RWPE2 (cell line): ENCODE measurements around the gene CEACAM16.

Experiments
- ATAC-seq: fragments of 200-7000 bp; cut with Tn5 transposase; 3 replicates; pipeline ENCODE4 v1.9.1; 2021; ENCODE audit warnings: low read depth
- DNase-seq: peaks from one replicate; pipeline ENCODE4 v3.0.0-alpha.2; 2020; ENCODE audit warnings: low spot score
- H3K27ac ChIP-seq: fragments of 450-650 bp; 2 replicates; pipeline ENCODE4 v1.5.1; 2017; ENCODE audit warnings: mild to moderate bottlenecking; ENCODE audit not compliant: poor library complexity, severe bottlenecking
- H3K27me3 ChIP-seq: fragments of 250-450 bp; sonication (Bioruptor Pico); 2 replicates; pipeline ENCODE4 v1.5.1; 2021; ENCODE audit warnings: mild to moderate bottlenecking, moderate library complexity; ENCODE audit not compliant: insufficient read depth, poor library complexity, severe bottlenecking
- H3K36me3 ChIP-seq: fragments of 250-450 bp; sonication (Bioruptor Pico); 2 replicates; pipeline ENCODE4 v1.5.1; 2020; ENCODE audit warnings: low read depth, mild to moderate bottlenecking, moderate library complexity
- H3K4me1 ChIP-seq: fragments of 250-450 bp; sonication (Bioruptor Pico); 2 replicates; pipeline ENCODE4 v1.5.1; 2021; ENCODE audit warnings: mild to moderate bottlenecking, moderate library complexity; ENCODE audit not compliant: insufficient read depth, poor library complexity, severe bottlenecking
- H3K4me3 ChIP-seq: fragments of 250-450 bp; sonication (Bioruptor Pico); 2 replicates; pipeline ENCODE4 v1.5.1; 2021; ENCODE audit warnings: mild to moderate bottlenecking, moderate library complexity; ENCODE audit not compliant: severe bottlenecking
- H3K9me3 ChIP-seq: fragments of 250-450 bp; sonication (Bioruptor Pico); 2 replicates; pipeline ENCODE4 v1.5.1; 2021; ENCODE audit warnings: mild to moderate bottlenecking, moderate library complexity; ENCODE audit not compliant: severe bottlenecking
- TF ChIP-seq, protein P1 (sequence below): fragments of 450-650 bp; IDR thresholded peaks from one replicate; pipeline ENCODE4 v1.5.1; 2017; ENCODE audit warnings: mild to moderate bottlenecking, moderate library complexity; ENCODE audit not compliant: poor library complexity, severe bottlenecking

The CEACAM16 gene

DNA sequence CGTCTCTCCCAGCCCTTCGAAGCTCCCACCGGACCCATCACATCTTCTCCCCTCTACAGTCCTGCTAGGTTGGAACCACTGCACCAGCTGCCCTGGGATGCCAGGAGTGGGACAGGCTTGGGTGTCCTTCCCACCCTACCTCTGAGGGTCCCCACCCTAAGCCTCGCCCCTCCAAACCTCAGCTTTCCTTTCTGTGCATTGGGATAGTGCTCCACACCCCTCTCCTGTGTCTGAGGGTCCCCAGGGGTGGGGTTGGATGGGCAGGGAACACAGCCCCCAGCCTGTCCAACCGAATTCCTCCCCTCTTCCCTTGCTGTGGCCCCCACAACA, 47.6 kb downstream of the CEACAM16 start:
- Histone ChIP-seq H3K27ac (peak overlapping the region; percentile 96), H3K36me3 (peaks cover 18% of the 10 kb centered on the region), H3K4me3 (no peak overlapping the region), H3K9me3 (no peaks in the 10 kb centered on the region), H3K4me1 (peaks cover 19% of the 10 kb centered on the region), H3K27me3 (no peaks in the 10 kb centered on the region)
- TF ChIP-seq, protein P1, sequence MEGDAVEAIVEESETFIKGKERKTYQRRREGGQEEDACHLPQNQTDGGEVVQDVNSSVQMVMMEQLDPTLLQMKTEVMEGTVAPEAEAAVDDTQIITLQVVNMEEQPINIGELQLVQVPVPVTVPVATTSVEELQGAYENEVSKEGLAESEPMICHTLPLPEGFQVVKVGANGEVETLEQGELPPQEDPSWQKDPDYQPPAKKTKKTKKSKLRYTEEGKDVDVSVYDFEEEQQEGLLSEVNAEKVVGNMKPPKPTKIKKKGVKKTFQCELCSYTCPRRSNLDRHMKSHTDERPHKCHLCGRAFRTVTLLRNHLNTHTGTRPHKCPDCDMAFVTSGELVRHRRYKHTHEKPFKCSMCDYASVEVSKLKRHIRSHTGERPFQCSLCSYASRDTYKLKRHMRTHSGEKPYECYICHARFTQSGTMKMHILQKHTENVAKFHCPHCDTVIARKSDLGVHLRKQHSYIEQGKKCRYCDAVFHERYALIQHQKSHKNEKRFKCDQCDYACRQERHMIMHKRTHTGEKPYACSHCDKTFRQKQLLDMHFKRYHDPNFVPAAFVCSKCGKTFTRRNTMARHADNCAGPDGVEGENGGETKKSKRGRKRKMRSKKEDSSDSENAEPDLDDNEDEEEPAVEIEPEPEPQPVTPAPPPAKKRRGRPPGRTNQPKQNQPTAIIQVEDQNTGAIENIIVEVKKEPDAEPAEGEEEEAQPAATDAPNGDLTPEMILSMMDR = no peak
- DNase-seq = no peak
- no peak for ATAC-seq

DNA sequence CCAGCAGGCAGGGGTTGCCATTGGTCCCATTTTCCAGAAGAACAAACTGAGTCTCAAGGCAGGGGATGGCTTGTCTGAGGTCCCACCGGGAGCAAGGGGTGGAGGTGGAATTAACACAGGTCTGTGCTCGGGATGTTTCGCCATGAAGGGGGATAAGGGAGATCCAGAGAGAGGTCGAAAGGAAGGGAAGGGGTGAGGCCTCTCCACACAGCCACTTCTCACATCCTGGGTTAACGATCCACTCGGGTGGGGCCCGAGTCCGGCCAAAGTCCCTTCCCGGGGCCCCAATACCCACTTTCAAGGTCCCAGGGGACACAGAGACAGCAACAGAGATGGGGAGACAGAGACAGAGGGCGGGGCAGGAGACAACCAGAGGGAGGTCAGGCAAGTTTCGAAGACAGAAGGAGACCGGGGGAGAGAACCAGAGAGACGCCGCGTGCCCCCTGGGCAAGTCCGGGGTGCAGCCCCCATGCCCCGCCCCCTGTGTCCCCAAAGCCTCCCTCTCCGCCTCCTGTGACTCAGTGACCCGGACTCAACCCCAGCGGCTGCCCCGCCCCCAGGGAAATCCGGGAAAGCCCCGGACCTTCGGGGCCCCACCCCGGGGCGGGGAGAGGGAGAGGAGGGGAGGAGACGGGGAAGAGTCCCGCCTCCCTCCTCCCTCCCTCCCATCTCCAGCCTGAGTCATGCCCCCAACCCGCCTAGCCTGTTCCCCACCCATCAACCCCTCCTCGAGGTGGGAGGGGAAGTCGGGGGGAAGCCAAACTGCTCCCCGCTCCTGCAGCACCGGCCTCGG, 48.2 kb downstream of the CEACAM16 start:
- peak; percentile 66 for ATAC-seq

DNA sequence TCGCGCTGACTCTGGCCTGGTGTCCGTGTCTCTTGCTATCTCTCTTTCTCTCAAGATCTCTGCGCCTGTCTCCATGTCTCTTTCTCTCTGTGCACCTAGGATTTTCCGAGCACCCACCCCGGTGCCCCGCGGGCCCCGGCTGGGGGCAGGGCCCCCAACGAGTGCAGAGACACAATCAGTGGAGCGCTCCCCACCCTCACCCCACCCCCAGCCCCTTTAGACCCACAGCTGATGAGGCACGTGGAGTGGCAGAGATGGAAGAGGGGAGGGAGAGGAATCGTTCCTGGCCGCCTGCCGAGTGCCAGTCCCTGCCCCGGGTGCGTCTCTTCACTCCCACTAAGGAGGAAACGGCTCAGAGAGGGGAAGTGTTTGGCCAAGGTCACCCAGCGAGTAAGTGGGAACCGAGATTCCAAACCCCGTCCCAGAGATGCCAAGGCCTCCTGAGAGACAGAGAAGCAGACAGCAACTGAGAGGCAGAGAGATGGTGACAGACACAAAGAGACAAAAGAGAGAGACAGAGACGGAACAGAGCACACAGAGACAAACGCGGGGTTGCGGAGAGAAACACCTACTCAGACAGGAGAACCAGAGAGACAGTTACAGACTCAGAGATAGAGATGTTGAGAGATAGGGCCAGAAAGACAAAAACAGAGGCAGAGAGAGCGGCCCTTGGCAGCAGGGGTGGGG, 48.9 kb downstream of the CEACAM16 start:
- TF ChIP-seq, protein P1 = no peak
- peaks cover 14% of the 10 kb centered on the region for H3K4me1 ChIP-seq
- DNase-seq = peak; percentile 82
- H3K36me3 ChIP-seq = peaks cover 31% of the 10 kb centered on the region
- ATAC-seq = peak; percentile 35
- no peaks in the 10 kb centered on the region for H3K9me3 ChIP-seq
- H3K27me3 ChIP-seq = no peaks in the 10 kb centered on the region
- H3K27ac ChIP-seq = peak overlapping the region; percentile 96
- H3K4me3 ChIP-seq = peak overlapping the region; percentile 97

More for the DNA sequence above, 48.2 kb downstream of the CEACAM16 start:
- Histone ChIP-seq H3K36me3 (peaks cover 24% of the 10 kb centered on the region), H3K9me3 (no peaks in the 10 kb centered on the region), H3K27me3 (no peaks in the 10 kb centered on the region), H3K4me1 (peaks cover 18% of the 10 kb centered on the region), H3K4me3 (peak overlapping the region; percentile 97), H3K27ac (peak overlapping the region; percentile 96)
- TF ChIP-seq, protein P1 = no peak
- peak; percentile 96 for DNase-seq

DNA sequence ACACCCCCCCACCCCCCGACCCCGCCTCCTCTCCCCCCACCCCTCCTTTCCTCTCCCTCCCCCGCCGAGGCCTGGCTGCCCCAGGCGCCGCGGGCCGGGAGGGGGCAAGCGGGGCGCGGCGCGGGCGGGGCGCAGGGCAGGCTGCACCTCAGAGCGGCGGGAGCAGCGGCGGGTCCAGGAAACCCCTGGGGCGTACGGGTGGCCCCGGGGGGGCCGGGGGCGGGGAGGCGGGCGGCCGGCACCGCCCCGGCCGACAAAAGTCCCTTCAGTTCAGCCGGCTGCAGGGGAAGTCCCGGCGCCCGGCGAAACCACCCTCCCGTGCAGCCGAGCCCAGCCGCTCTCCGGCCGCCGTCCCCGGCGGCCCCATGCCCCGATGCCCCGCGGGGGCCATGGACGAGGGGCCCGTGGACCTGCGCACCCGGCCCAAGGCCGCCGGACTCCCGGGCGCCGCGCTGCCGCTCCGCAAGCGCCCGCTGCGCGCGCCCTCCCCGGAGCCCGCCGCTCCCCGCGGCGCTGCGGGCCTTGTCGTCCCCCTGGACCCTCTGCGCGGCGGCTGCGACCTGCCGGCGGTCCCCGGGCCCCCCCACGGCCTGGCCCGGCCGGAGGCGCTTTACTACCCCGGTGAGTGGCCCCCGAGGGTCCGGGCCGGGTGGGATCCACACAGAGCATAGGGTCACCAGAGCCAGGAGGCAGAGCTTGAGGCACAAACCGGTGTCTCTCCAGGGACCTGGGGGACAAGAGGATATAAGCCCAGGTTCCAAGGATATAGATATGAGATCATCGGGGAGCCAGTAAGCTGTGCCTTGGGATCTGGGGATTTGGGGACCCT, 49.7 kb downstream of the CEACAM16 start, which contains the start of gene BCL3:
BCL3 (plus strand) TSS at position 283 of the 829 bp plus-strand sequence; CDS start at position 366, 83 bp downstream.
- ATAC-seq (peak; percentile 34), DNase-seq (peak; percentile 80)
- Histone ChIP-seq H3K36me3 (peaks cover 32% of the 10 kb centered on the region), H3K4me3 (peak within 1 kb of the TSS; percentile 97), H3K27me3 (no peaks in the 10 kb centered on the region), H3K4me1 (peaks cover 15% of the 10 kb centered on the region), H3K27ac (peak within 1 kb of the TSS; percentile 96), H3K9me3 (no peaks in the 10 kb centered on the region)
- TF ChIP-seq, protein P1 = no peak
